K562 (cell line): ENCODE measurements around the gene OVOL2.

Experiments used
- CHD2 ChIP-seq: IDR thresholded peaks from 2 replicates; pipeline ENCODE4 v1.6.1; 2011; ENCODE audit warnings: low read depth, low read length
- EZH2 ChIP-seq: IDR thresholded peaks from 2 replicates; pipeline ENCODE4 v1.6.1; 2012; ENCODE audit warnings: low read depth, mild to moderate bottlenecking, inconsistent platforms, low read length, borderline replicate concordance
- FOS ChIP-seq: IDR thresholded peaks from 3 replicates; pipeline ENCODE4 v1.6.1; 2011; ENCODE audit not compliant: insufficient read length; ENCODE audit errors: extremely low read depth
- FOXM1 ChIP-seq, 2 experiments: fragments of 450-650 bp in 1 of 2; sonication (generic) in 1 of 2; formaldehyde crosslinking in 1 of 2; IDR thresholded peaks; 2 replicates each; pipeline versions ENCODE4 v1.6.1 to v1.9.0; 2017 to 2022; ENCODE audit warnings: low read depth in 2 of 2, mild to moderate bottlenecking in 2 of 2, missing genetic modification reagents in 1 of 2, moderate library complexity in 1 of 2
- RFX1 ChIP-seq: fragments of 450-650 bp; IDR thresholded peaks from 2 replicates; pipeline ENCODE4 v1.6.1; 2016; ENCODE audit warnings: mild to moderate bottlenecking, moderate library complexity
- ZNF140 ChIP-seq: fragments of 250-450 bp; sonication (Bioruptor Pico); IDR thresholded peaks from 2 replicates; pipeline ENCODE4 v1.8.0; 2021; ENCODE audit warnings: moderate library complexity, mild to moderate bottlenecking, inconsistent platforms
- TF ChIP-seq, protein P1 (sequence below), 3 experiments: IDR thresholded peaks in 2 of 3; conservative IDR thresholded peaks in 1 of 3; 2 replicates each; pipeline ENCODE4 v1.5.1; 2011 to 2012; ENCODE audit warnings: low read length in 3 of 3, mild to moderate bottlenecking in 3 of 3, control low read depth in 2 of 3, improper control_type of control experiment in 1 of 3, inconsistent platforms in 1 of 3, low read depth in 1 of 3, mixed read lengths in 1 of 3, moderate library complexity in 1 of 3; ENCODE audit not compliant: insufficient read depth in 2 of 3
- TF ChIP-seq, protein P2 (sequence below): fragments of 150-350 bp; conservative IDR thresholded peaks from 2 replicates; pipeline ENCODE4 v1.6.1; 2014; ENCODE audit warnings: low read length
- TF ChIP-seq, protein P3 (sequence below): fragments of 250-450 bp; sonication (Bioruptor Pico); IDR thresholded peaks from 2 replicates; pipeline ENCODE4 v1.5.0; 2022; ENCODE audit warnings: mild to moderate bottlenecking

DNA sequence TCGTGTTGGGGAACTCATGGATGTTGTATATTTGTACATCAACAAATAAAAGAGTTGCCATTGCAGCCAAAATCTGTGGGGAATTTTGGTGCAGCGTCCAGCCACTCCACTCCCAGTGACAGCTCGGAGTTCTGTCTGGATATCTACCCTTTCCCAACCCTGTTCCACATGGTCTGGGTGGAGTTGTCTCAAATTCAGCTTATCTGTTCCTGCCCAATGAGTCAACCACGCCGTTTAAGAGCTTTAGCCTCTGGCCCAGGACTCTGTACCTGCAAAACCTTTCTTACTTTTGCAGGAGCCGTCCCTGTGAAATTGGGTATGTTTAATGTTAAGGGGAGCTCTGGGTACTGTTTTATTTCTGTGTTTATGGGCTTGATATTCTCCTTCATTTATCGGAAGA, 33.9 kb upstream of the OVOL2 start:
- TF ChIP-seq CHD2 (no peak), FOXM1 (IDR thresholded peaks at IDR 0.05; ENCODE audit: low read depth) (no peak), FOXM1 (CRISPR knock-in tag; IDR thresholded peaks at IDR 0.05; ENCODE audit: low read depth) (no peak), FOS (no peak), RFX1 (no peak), EZH2 (no peak), ZNF140 (CRISPR knock-in tag) (no peak)
- TF ChIP-seq, protein P1, sequence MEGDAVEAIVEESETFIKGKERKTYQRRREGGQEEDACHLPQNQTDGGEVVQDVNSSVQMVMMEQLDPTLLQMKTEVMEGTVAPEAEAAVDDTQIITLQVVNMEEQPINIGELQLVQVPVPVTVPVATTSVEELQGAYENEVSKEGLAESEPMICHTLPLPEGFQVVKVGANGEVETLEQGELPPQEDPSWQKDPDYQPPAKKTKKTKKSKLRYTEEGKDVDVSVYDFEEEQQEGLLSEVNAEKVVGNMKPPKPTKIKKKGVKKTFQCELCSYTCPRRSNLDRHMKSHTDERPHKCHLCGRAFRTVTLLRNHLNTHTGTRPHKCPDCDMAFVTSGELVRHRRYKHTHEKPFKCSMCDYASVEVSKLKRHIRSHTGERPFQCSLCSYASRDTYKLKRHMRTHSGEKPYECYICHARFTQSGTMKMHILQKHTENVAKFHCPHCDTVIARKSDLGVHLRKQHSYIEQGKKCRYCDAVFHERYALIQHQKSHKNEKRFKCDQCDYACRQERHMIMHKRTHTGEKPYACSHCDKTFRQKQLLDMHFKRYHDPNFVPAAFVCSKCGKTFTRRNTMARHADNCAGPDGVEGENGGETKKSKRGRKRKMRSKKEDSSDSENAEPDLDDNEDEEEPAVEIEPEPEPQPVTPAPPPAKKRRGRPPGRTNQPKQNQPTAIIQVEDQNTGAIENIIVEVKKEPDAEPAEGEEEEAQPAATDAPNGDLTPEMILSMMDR (IDR thresholded peaks at IDR 0.05 in 2 of 3, conservative IDR thresholded peaks at IDR 0.05 in 1 of 3; ENCODE audit: insufficient read depth in 2 of 3, low read depth in 1 of 3, low read length in 3 of 3): no peak
- TF ChIP-seq, protein P2, sequence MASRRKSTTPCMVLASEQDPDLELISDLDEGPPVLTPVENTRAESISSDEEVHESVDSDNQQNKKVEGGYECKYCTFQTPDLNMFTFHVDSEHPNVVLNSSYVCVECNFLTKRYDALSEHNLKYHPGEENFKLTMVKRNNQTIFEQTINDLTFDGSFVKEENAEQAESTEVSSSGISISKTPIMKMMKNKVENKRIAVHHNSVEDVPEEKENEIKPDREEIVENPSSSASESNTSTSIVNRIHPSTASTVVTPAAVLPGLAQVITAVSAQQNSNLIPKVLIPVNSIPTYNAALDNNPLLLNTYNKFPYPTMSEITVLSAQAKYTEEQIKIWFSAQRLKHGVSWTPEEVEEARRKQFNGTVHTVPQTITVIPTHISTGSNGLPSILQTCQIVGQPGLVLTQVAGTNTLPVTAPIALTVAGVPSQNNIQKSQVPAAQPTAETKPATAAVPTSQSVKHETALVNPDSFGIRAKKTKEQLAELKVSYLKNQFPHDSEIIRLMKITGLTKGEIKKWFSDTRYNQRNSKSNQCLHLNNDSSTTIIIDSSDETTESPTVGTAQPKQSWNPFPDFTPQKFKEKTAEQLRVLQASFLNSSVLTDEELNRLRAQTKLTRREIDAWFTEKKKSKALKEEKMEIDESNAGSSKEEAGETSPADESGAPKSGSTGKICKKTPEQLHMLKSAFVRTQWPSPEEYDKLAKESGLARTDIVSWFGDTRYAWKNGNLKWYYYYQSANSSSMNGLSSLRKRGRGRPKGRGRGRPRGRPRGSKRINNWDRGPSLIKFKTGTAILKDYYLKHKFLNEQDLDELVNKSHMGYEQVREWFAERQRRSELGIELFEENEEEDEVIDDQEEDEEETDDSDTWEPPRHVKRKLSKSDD: no peak
- TF ChIP-seq, protein P3, sequence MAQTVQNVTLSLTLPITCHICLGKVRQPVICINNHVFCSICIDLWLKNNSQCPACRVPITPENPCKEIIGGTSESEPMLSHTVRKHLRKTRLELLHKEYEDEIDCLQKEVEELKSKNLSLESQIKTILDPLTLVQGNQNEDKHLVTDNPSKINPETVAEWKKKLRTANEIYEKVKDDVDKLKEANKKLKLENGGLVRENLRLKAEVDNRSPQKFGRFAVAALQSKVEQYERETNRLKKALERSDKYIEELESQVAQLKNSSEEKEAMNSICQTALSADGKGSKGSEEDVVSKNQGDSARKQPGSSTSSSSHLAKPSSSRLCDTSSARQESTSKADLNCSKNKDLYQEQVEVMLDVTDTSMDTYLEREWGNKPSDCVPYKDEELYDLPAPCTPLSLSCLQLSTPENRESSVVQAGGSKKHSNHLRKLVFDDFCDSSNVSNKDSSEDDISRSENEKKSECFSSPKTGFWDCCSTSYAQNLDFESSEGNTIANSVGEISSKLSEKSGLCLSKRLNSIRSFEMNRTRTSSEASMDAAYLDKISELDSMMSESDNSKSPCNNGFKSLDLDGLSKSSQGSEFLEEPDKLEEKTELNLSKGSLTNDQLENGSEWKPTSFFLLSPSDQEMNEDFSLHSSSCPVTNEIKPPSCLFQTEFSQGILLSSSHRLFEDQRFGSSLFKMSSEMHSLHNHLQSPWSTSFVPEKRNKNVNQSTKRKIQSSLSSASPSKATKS (CRISPR knock-in tag): no peak
